Endothelial cell of umbilical vein (primary cell): ENCODE results near the gene POLR2C. TPM values are rescaled to one million over a fixed set of nuclear protein-coding genes. Genes with fewer than 3 reads are reported as not detected.

Experiments
- BruUV-seq: library from RNA; stranded (reverse); fragments of 400-500 nt; replicated peaks from 2 replicates; lab custom pipeline; 2021; lab: Mats Ljungman, UMichigan
- CTCF ChIA-PET: fragments of 300-600, 350-600 bp; sonication (Branson Sonifier 250); formaldehyde crosslinking; loops from one replicate; lab custom pipeline; 2021; ENCODE audit warnings: antibody characterized with exemption, inconsistent platforms; lab: Charles Lee
- POLR2A ChIA-PET: fragments of 300-600, 350-600 bp; sonication (Branson Sonifier 250); formaldehyde crosslinking; loops from one replicate; lab custom pipeline; 2021; ENCODE audit warnings: antibody characterized with exemption, inconsistent platforms; lab: Charles Lee
- DNase-seq: peaks from one replicate; pipeline ENCODE4 v3.0.0-alpha.2; 2011; ENCODE audit warnings: low read depth, low spot score
- FAIRE-seq: peaks from 2 replicates; lab custom pipeline; 2011; peaks lifted over from hg19 to GRCh38; lab: Jason Lieb, UNC
- H2AFZ ChIP-seq: 2 replicates; pipeline ENCODE4 v1.6.0; 2012; ENCODE audit warnings: low read depth, low read length, control low read depth, inconsistent platforms
- H3K27ac ChIP-seq: 2 replicates; pipeline ENCODE4 v1.5.1; 2011; ENCODE audit warnings: low read depth, mild to moderate bottlenecking, control low read depth, low read length, moderate library complexity; ENCODE audit not compliant: insufficient read depth
- H3K27me3 ChIP-seq, 2 experiments: 2 replicates each; pipeline versions ENCODE4 v1.6.0 to v1.6.1; 2011; ENCODE audit warnings: low read length in 2 of 2, mixed read lengths in 1 of 2; ENCODE audit not compliant: control insufficient read depth in 2 of 2, insufficient read depth in 2 of 2
- H3K36me3 ChIP-seq, 2 experiments: 2 replicates in 1 of 2; 3 replicates in 1 of 2; pipeline ENCODE4 v1.5.1; 2011; ENCODE audit warnings: low read length in 2 of 2, mild to moderate bottlenecking in 1 of 2, moderate library complexity in 1 of 2; ENCODE audit not compliant: control insufficient read depth in 2 of 2, insufficient read depth in 2 of 2; ENCODE audit errors: extremely low read depth in 1 of 2
- H3K4me1 ChIP-seq: 3 replicates; pipeline ENCODE4 v1.5.1; 2011; ENCODE audit warnings: mild to moderate bottlenecking, low read length; ENCODE audit not compliant: control insufficient read depth, insufficient read depth; ENCODE audit errors: extremely low read depth
- H3K4me2 ChIP-seq: 2 replicates; pipeline ENCODE4 v1.6.1; 2011; ENCODE audit warnings: low read length, control low read depth, mixed read lengths; ENCODE audit not compliant: insufficient read depth
- H3K4me3 ChIP-seq, 3 experiments: fragments of 200-600 bp in 1 of 3; sonication (generic), shearing (Covaris generic) in 1 of 3; replicated peaks in 1 of 3; 2 replicates each; pipeline ENCODE4 v1.5.1; 2011 to 2016; ENCODE audit warnings: control low read depth in 3 of 3, low read length in 3 of 3, mild to moderate bottlenecking in 2 of 3, inconsistent platforms in 1 of 3, low read depth in 1 of 3, moderate library complexity in 1 of 3; ENCODE audit not compliant: insufficient read depth in 1 of 3
- H3K79me2 ChIP-seq: 2 replicates; pipeline ENCODE4 v1.6.0; 2012; ENCODE audit warnings: low read length, inconsistent platforms; ENCODE audit not compliant: control insufficient read depth, insufficient read depth
- H3K9ac ChIP-seq: replicated peaks from 2 replicates; pipeline ENCODE3; 2011; ENCODE audit warnings: low read length, control low read depth; ENCODE audit not compliant: insufficient read depth; ENCODE audit errors: extremely low read depth
- H3K9me1 ChIP-seq: replicated peaks from 3 replicates; pipeline ENCODE4 v1.6.0; 2011; ENCODE audit warnings: mild to moderate bottlenecking, low read length; ENCODE audit not compliant: control insufficient read depth, insufficient read depth; ENCODE audit errors: extremely low read depth
- H3K9me3 ChIP-seq: replicated peaks from 2 replicates; pipeline ENCODE4 v1.5.1; 2012; ENCODE audit warnings: low read length, inconsistent platforms; ENCODE audit not compliant: control insufficient read depth, insufficient read depth
- H4K20me1 ChIP-seq: replicated peaks from 2 replicates; pipeline ENCODE3; 2011; ENCODE audit warnings: mild to moderate bottlenecking, low read length; ENCODE audit not compliant: control insufficient read depth, insufficient read depth; ENCODE audit errors: extremely low read depth
- CTCF ChIP-seq, 2 donors: IDR thresholded peaks; 1 replicate in 1 of 2; 2 replicates in 1 of 2; pipeline ENCODE4 v1.5.1; 2011; ENCODE audit warnings: low read length in 2 of 2, mild to moderate bottlenecking in 2 of 2, moderate library complexity in 2 of 2, control low read depth in 1 of 2, inconsistent platforms in 1 of 2, low read depth in 1 of 2; ENCODE audit not compliant: insufficient read depth in 1 of 2; ENCODE audit errors: extremely low read depth in 1 of 2
- EZH2 ChIP-seq: IDR thresholded peaks from 2 replicates; pipeline ENCODE4 v1.6.1; 2012; ENCODE audit warnings: borderline replicate concordance, low read depth, mild to moderate bottlenecking, moderate library complexity, low read length, inconsistent platforms; ENCODE audit not compliant: severe bottlenecking
- FOS ChIP-seq: IDR thresholded peaks from 2 replicates; pipeline ENCODE4 v1.6.1; 2011; ENCODE audit warnings: mild to moderate bottlenecking, low read length, moderate library complexity, borderline replicate concordance; ENCODE audit not compliant: insufficient read depth
- GATA2 ChIP-seq: IDR thresholded peaks from 2 replicates; pipeline ENCODE4 v1.7.0; 2011; ENCODE audit warnings: low read depth, mild to moderate bottlenecking, moderate library complexity, mixed read lengths, low read length; ENCODE audit not compliant: insufficient read length, insufficient read depth
- JUN ChIP-seq: IDR thresholded peaks from 2 replicates; pipeline ENCODE4 v1.6.1; 2011; ENCODE audit warnings: borderline replicate concordance, low read depth; ENCODE audit not compliant: insufficient read length, insufficient read depth
- MAX ChIP-seq: IDR thresholded peaks from 2 replicates; pipeline ENCODE4 v1.6.1; 2011; ENCODE audit not compliant: insufficient read depth, insufficient read length
- MYC ChIP-seq: IDR thresholded peaks from one replicate; pipeline ENCODE4 v1.6.1; 2011; ENCODE audit warnings: mild to moderate bottlenecking, low read depth, low read length
- POLR2A ChIP-seq: IDR thresholded peaks from 2 replicates; pipeline ENCODE4 v1.6.1; 2012; ENCODE audit warnings: low read depth, mild to moderate bottlenecking, control low read depth, low read length
- POLR2AphosphoS5 ChIP-seq: IDR thresholded peaks from 2 replicates; pipeline ENCODE4 v1.6.1; 2012; ENCODE audit warnings: low read depth, mild to moderate bottlenecking, control low read depth, low read length, moderate library complexity; ENCODE audit not compliant: insufficient read depth
- dilution Hi-C: fragments of 300-500 bp; cut with MboI; formaldehyde crosslinking; loops from one replicate; pipeline ENCODE4 v1.15.0; 2019; ENCODE audit warnings: low sequenced_read_pairs; ENCODE audit not compliant: extremely low pct_ligation_motif_present
- intact Hi-C: fragments of 100-400 bp; cut with micrococcal nuclease; formaldehyde crosslinking; loops from one replicate; pipeline ENCODE4 v1.10.0; 2022
- polyA plus RNA-seq, 4 experiments: library from polyadenylated mRNA; depleted of rRNA in 3 of 4; stranded (reverse) in 3 of 4; unstranded in 1 of 4; fragments of >200 nt; gene quantifications; 2 replicates each; pipeline versions ENCODE4 v1.2.1 to v1.2.3, GENCODE V29; 2011 to 2012; ENCODE audit warnings: missing spikeins in 1 of 4
- total RNA-seq: library from RNA; stranded (reverse); gene quantifications from 2 replicates; pipeline ENCODE4 v1.2.3, GENCODE V29; 2021

POLR2C gene
- total and polyA plus RNA-seq, 2 donors (not counting 3 experiments of a cell fraction or from before 2014, with no cell fraction given), result 65.2 to 129 TPM

GRCh38 chr16:57473176-57473840 is 10.8 kb downstream of the POLR2C start:
- TF ChIP-seq JUN (no peak), FOS (no peak), POLR2A (no peak), MAX (no peak), CTCF (IDR thresholded peaks at IDR 0.05; ENCODE audit: extremely low read depth in 1 of 2, insufficient read depth in 1 of 2, low read depth in 1 of 2, low read length in 2 of 2) (no peak), MYC (no peak), GATA2 (no peak), EZH2 (no peak), POLR2AphosphoS5 (no peak)
- CTCF ChIA-PET, result interaction anchor here (3.5 to 4.8 kb wide), 3 partner anchors 10 to 47 kb away, joined by 17 to 25 read pairs (median 24); partner anchors contain the start of gene POLR2C
- H3K4me1 ChIP-seq, result peaks cover 18% of the 10 kb centered on the region
- POLR2A ChIA-PET, result no interaction called here
- no peaks in the 10 kb centered on the region for H4K20me1 ChIP-seq
- intact Hi-C loops (loop anchor here (10.0 kb wide), 1 partner anchor 171 kb away; no protein-coding TSS in a partner anchor), dilution Hi-C loops (no loop called here)
- no peak overlapping the region for H3K9ac ChIP-seq
- H3K79me2 ChIP-seq, result peaks cover 5% of the 10 kb centered on the region
- H3K9me3 ChIP-seq, result no peaks in the 10 kb centered on the region
- no peak overlapping the region for H3K4me2 ChIP-seq
- no peaks in the 10 kb centered on the region for H3K27me3 ChIP-seq
- BruUV-seq, result TSS peak; percentile 17
- peaks cover 13 to 48% of the 10 kb centered on the region in 2 experiments for H3K36me3 ChIP-seq
- no peak overlapping the region for H2AFZ ChIP-seq
- DNase-seq (no peak), FAIRE-seq (no peak)
- no peak overlapping the region for H3K27ac ChIP-seq
- no peak overlapping the region for H3K4me3 ChIP-seq
- no peaks in the 10 kb centered on the region for H3K9me1 ChIP-seq
